ENCODE measurements around the gene SCN2B. TPM values are rescaled to one million over a fixed set of nuclear protein-coding genes. Genes with fewer than 3 reads are reported as not detected.

The SCN2B gene
- total RNA-seq, 6 donors from 2014 or later = 0.22 to 2.4 (median 0.32) TPM; not detected in 2

- no peak overlapping the region for H3K27ac ChIP-seq
- WGBS, 2 donors = 45 to 47% methylated on average over 4 to 8 of the region's 8 CpGs
- no peak for TF ChIP-seq EP300 (IDR thresholded peaks at IDR 0.05)
- no peak for TF ChIP-seq POLR2A (IDR thresholded peaks at IDR 0.05)
- TF ChIP-seq POLR2AphosphoS5 (IDR thresholded peaks at IDR 0.05) = no peak
- no peak for TF ChIP-seq CTCF (IDR thresholded peaks at IDR 0.05)
- peaks cover 5 to 25% (median 13%) of the 10 kb centered on the region in 4 donors for H3K4me1 ChIP-seq
- ATAC-seq (ENCODE audit: low FRiP score in 2 of 2) (no peak), DNase-seq (peak in 1 of 2 donors; percentile 57)
- no peaks in the 10 kb centered on the region for H3K36me3 ChIP-seq
- no peaks in the 10 kb centered on the region for H3K9me3 ChIP-seq
- H3K4me3 ChIP-seq = no peak overlapping the region
- H3K27me3 ChIP-seq = peaks cover 0 to 2% (median 0%) of the 10 kb centered on the region in 4 donors
Measured at GRCh38 chr11:118170882-118171268, 5.6 kb downstream of the SCN2B start.

DNA sequence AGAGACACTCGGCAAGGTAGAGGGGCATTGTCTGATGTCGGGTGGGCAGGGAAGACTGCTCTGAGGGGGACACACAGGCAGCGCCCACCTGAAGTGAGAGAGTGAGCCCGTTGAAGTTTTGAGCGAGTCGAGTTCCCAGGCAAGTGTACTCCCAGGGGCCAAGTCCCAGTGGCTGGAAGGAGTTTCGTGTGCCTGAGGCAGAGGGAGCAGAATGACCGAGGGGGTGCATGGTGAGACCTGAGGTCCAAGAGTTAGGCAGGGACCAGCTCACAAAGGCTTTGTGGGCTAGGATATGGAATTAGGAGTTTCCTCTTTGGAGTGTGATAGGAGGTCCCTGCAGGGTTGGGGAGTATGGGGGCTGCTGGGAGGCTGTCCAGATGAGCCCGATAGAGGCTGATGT, 6.2 kb downstream of the SCN2B start:
- H3K36me3 ChIP-seq = no peaks in the 10 kb centered on the region
- no peak for DNase-seq
- no peak for TF ChIP-seq POLR2A (IDR thresholded peaks at IDR 0.05)
- no peak for TF ChIP-seq POLR2AphosphoS5 (IDR thresholded peaks at IDR 0.05)
- TF ChIP-seq EP300 (IDR thresholded peaks at IDR 0.05) = no peak
- TF ChIP-seq CTCF (IDR thresholded peaks at IDR 0.05) = no peak
- ATAC-seq (ENCODE audit: low FRiP score in 2 of 2) = no peak
- H3K27ac ChIP-seq = no peak overlapping the region
- no peak overlapping the region for H3K4me3 ChIP-seq
- H3K27me3 ChIP-seq = peaks cover 0 to 2% (median 0%) of the 10 kb centered on the region in 4 donors
- peaks cover 3 to 19% (median 11%) of the 10 kb centered on the region in 4 donors for H3K4me1 ChIP-seq
- H3K9me3 ChIP-seq = no peaks in the 10 kb centered on the region
- 75 to 78% methylated on average over 9 of the region's 9 CpGs for WGBS, 2 donors

DNA sequence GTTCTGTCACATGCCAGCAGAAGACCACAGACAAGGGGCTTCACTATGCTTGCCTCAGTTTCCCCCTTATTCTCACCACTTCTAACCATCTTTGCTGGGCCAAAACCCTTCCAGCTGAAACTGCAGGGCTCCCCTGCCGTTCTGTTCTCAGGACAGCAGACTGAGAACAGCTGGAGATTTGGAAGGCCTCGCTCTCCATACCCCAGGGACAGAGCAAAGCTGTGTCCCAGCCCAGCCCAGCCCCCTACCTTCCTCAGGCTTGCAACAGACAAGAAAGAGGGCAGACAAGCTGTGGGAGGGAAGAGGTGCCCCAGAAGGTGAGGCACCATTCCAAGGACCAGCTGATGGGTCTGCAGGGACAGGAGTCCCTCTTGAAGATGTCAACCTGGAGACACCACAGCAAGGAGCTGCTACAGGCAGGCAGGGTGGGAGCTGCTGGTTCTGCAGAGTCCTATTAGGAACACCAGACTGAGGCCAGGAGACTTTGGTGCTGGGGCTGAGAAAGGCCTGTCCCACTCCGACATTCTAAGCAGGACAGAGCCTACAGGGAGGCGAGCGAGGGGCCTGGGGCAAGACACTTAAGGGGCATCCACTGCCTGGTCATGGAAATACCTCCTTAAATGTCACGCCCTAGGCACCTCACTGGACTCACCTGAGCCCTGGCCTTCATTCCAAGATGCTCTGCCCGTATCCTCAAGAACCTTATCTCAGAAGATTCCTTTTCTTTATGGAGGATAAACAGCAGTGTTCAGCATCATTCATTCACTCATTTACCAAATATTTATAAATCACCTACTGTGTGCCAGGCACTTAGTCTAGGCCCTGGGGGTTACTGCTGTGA, 6.9 kb downstream of the SCN2B start:
- no peak for ATAC-seq (ENCODE audit: low FRiP score in 2 of 2)
- DNase-seq = no peak
- Histone ChIP-seq H3K9me3 (no peaks in the 10 kb centered on the region), H3K4me1 (peaks cover 3 to 12% (median 7%) of the 10 kb centered on the region in 4 donors), H3K27me3 (peaks cover 0 to 2% (median 0%) of the 10 kb centered on the region in 4 donors), H3K4me3 (no peak overlapping the region), H3K36me3 (no peaks in the 10 kb centered on the region), H3K27ac (no peak overlapping the region)
- 73 to 78% methylated on average over 7 of the region's 7 CpGs for WGBS, 2 donors
- TF ChIP-seq CTCF (IDR thresholded peaks at IDR 0.05) (no peak), POLR2A (IDR thresholded peaks at IDR 0.05) (no peak), EP300 (IDR thresholded peaks at IDR 0.05) (no peak), POLR2AphosphoS5 (IDR thresholded peaks at IDR 0.05) (no peak)

GRCh38 chr11:118168751-118169150, 7.7 kb downstream of the SCN2B start:
- Histone ChIP-seq H3K27me3 (peaks cover 0 to 2% (median 0%) of the 10 kb centered on the region in 4 donors), H3K4me3 (no peak overlapping the region), H3K36me3 (no peaks in the 10 kb centered on the region), H3K27ac (no peak overlapping the region), H3K4me1 (peaks cover 3 to 12% (median 7%) of the 10 kb centered on the region in 4 donors), H3K9me3 (no peaks in the 10 kb centered on the region)
- DNase-seq = peak in 1 of 2 donors; percentile 54
- TF ChIP-seq POLR2AphosphoS5 (IDR thresholded peaks at IDR 0.05) = no peak
- no peak for TF ChIP-seq POLR2A (IDR thresholded peaks at IDR 0.05)
- ATAC-seq (ENCODE audit: low FRiP score in 2 of 2) = no peak
- WGBS, 2 donors = 60 to 68% methylated on average over 1 to 3 of the region's 3 CpGs

- Histone ChIP-seq H3K4me3 (no peak overlapping the region), H3K27ac (no peak overlapping the region), H3K9me3 (no peaks in the 10 kb centered on the region), H3K36me3 (no peaks in the 10 kb centered on the region), H3K4me1 (peaks cover 3 to 12% (median 7%) of the 10 kb centered on the region in 4 donors), H3K27me3 (peaks cover 0 to 2% (median 0%) of the 10 kb centered on the region in 4 donors)
- DNase-seq = peak in 1 of 2 donors; percentile 49
- 77 to 94% methylated on average over 8 of the region's 8 CpGs for WGBS, 2 donors
- TF ChIP-seq POLR2A (IDR thresholded peaks at IDR 0.05) (no peak), EP300 (IDR thresholded peaks at IDR 0.05) (no peak), POLR2AphosphoS5 (IDR thresholded peaks at IDR 0.05) (no peak), CTCF (IDR thresholded peaks at IDR 0.05) (no peak)
- no peak for ATAC-seq (ENCODE audit: low FRiP score in 2 of 2)
Measured at GRCh38 chr11:118168316-118168715, 8.1 kb downstream of the SCN2B start.

Data from upper lobe of left lung (tissue), 6 donors.